AG09319 (cell line): ENCODE results near the gene NGEF.

Source experiments
- DNase-seq: peaks from one replicate; pipeline ENCODE4 v3.0.0-alpha.2; 2010; ENCODE audit warnings: low read depth; ENCODE audit errors: extremely low read depth
- CTCF ChIP-seq: IDR thresholded peaks from 2 replicates; pipeline ENCODE4 v1.5.1; 2011; ENCODE audit warnings: low read depth, mild to moderate bottlenecking, inconsistent platforms, low read length, moderate library complexity

NGEF gene

GRCh38 chr2:232875256-232876121 lies 137.6 kb downstream of the NGEF start:
- TF ChIP-seq CTCF, result no peak; the same call in 1 of the 2 replicates
- DNase-seq, result no peak

- no peak for DNase-seq
- TF ChIP-seq CTCF, result no peak
These were observed 138.3 kb downstream of the NGEF start for GRCh38 chr2:232874677-232875223.

DNA sequence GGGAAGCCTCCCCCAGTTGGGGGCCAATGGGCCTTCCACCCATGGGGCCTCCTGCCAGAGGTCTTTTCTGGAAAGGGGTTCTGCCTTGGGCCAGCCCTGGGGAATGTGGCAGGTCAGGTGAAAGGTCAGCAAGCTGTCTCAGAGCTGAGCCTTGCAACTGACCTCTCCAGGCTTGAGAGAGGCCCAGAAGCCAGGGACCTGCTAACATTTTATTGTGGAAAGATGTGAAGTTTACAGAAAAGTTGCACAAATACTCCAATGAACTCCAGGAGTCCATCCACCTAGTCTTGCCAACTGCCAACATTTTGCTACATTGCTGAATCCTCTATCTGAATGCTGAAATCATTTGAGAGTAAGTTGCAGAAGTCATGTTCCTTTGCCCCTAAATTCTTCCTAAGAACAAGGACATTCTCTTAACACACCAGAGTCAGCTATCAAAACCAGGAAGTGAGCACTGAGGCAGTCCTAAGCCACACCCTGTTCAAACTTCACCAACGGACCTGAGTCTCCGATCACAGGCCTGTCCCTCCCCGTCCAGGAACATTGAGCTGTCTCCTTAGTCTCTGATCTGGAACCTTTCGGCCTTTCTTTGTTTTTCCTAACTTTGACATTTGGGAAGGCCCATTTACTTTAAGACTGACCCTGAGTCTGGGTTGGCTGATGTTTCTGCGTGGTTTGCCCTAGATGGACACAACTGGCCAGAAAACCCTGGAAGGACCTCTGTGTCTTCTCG lies 139.0 kb downstream of the NGEF start:
- no peak for TF ChIP-seq CTCF
- DNase-seq, result no peak

DNA sequence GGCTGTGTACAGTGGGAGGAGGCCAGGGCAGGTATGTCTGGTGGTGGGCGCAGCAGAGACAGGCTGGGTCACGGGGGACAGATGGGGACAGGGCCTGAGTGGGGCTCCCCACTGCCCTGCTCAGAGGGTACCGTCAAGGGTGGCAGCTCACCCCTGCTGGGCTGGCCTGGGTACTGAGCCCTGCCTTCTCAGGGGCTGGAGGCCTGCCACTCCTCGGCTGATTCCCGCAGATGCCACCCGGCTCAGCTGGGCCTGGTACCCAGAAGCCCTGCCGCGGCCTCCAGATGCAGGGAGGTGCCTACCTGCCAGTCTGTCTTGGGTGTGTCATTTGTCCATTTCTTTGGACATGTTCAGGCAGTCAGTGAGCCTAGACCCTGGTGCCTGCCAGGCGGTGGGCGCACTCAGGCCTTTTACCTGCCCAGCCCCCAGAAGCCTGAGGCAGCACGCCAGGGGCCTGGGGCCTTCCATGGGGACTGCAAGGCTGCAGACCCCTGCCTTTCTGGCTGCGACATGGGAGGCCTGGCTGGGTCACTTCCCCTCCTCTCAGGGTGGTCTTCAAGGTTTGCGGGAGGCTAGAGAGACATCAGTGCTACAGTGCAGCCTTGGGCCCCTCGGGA lies 139.7 kb downstream of the NGEF start:
- no peak for TF ChIP-seq CTCF
- DNase-seq, result no peak

DNA sequence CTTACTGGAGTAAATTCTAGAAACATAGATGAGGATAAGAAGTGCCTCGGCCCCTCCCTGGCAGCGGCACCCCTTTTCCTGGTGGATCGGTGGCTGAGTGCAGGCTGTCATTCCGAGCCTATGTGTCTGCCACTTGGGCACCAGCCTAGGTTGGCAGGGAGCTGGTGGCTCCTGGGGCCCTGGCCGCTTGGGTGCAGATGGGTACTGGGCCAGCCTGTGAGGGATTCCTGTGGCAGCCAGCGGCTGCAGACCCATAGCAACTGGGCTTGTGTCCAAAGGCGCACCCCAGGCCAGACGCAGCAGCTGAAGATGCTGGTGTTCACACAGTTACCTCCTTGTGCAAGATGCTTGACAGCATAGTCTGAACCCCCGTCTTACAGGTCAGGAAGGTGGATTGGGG lies 140.2 kb downstream of the NGEF start:
- no peak for DNase-seq
- TF ChIP-seq CTCF, result no peak

GRCh38 chr2:232871835-232872736 lies 141.0 kb downstream of the NGEF start:
- no peak for DNase-seq
- no peak for TF ChIP-seq CTCF
